Lung (tissue), 12 donors: ENCODE data around the gene DNER. TPM values are rescaled to one million over a fixed set of nuclear protein-coding genes. Genes with fewer than 3 reads are reported as not detected.

Experiments
- ATAC-seq: fragments of 200-7000 bp; cut with Tn5 transposase; one replicate; pipeline ENCODE4 v1.9.1; 2020; ENCODE audit warnings: moderate number of reproducible peaks; ENCODE audit not compliant: insufficient read depth, low FRiP score
- DNase-seq, 3 donors: peaks; one replicate each; pipeline ENCODE4 v3.0.0-alpha.2; 2013 to 2017
- H3K27ac ChIP-seq, 2 donors: one replicate each; pipeline ENCODE4 v1.5.1; 2013; ENCODE audit warnings: mild to moderate bottlenecking in 2 of 2, moderate library complexity in 2 of 2, control low read depth in 1 of 2, inconsistent platforms in 1 of 2, low read depth in 1 of 2, low read length in 1 of 2
- H3K27me3 ChIP-seq, 3 donors: one replicate each; pipeline ENCODE4 v1.5.1; 2013; ENCODE audit warnings: low read length in 2 of 3; ENCODE audit not compliant: control insufficient read depth in 3 of 3, insufficient read depth in 3 of 3
- H3K36me3 ChIP-seq, 4 donors: one replicate each; pipeline ENCODE4 v1.5.1; 2013; ENCODE audit warnings: low read length in 4 of 4, mild to moderate bottlenecking in 1 of 4, moderate library complexity in 1 of 4; ENCODE audit not compliant: control insufficient read depth in 4 of 4, insufficient read depth in 4 of 4
- H3K4me1 ChIP-seq, 5 donors: one replicate each; pipeline ENCODE4 v1.5.1; 2013; ENCODE audit warnings: low read length in 5 of 5, mild to moderate bottlenecking in 2 of 5, moderate library complexity in 1 of 5; ENCODE audit not compliant: control insufficient read depth in 5 of 5, insufficient read depth in 5 of 5
- H3K4me3 ChIP-seq: one replicate; pipeline ENCODE4 v1.5.1; 2013; ENCODE audit warnings: mild to moderate bottlenecking, control low read depth, moderate library complexity
- H3K9ac ChIP-seq, 2 donors: one replicate each; pipeline ENCODE4 v1.5.1; 2013; ENCODE audit warnings: low read length in 2 of 2, control low read depth in 1 of 2; ENCODE audit not compliant: insufficient read depth in 1 of 2
- H3K9me3 ChIP-seq, 4 donors: one replicate each; pipeline ENCODE4 v1.5.1; 2013; ENCODE audit warnings: low read length in 3 of 4, mild to moderate bottlenecking in 1 of 4, moderate library complexity in 1 of 4; ENCODE audit not compliant: control insufficient read depth in 4 of 4, insufficient read depth in 3 of 4
- CTCF ChIP-seq: IDR thresholded peaks from 2 replicates; pipeline ENCODE4 v1.5.1; 2012; ENCODE audit warnings: mild to moderate bottlenecking; ENCODE audit errors: control extremely low read depth, extremely low read depth
- WGBS, 2 donors: extraction: QIAGEN DNeasy Blood & Tissue Kit; methylation state at CpG; one replicate each; pipeline ENCODE4 v1.1.7; 2013; 5-methylcytosine and 5-hydroxymethylcytosine counted together
- polyA plus RNA-seq, 2 donors: library from polyadenylated mRNA; stranded (reverse); fragments of 200-250 nt; gene quantifications; one replicate each; pipeline ENCODE4 v1.2.1, GENCODE V29; 2013
- total RNA-seq, 2 donors: library from RNA; depleted of rRNA in 1 of 2; stranded (reverse); fragments of >200 nt in 1 of 2; gene quantifications; one replicate each; pipeline ENCODE4 v1.2.1, GENCODE V29; 2014 to 2021
- donor health status: control.
- donor health status: control.
- donor health status: Bipolar disorder and iron deficiency.
- donor health status: healthy.
- donor health status: DM: yes; HTN: yes; CAD: no.

DNER gene
- total and polyA plus RNA-seq, 4 donors, result 0.63 to 5.8 (median 3.3) TPM

DNA sequence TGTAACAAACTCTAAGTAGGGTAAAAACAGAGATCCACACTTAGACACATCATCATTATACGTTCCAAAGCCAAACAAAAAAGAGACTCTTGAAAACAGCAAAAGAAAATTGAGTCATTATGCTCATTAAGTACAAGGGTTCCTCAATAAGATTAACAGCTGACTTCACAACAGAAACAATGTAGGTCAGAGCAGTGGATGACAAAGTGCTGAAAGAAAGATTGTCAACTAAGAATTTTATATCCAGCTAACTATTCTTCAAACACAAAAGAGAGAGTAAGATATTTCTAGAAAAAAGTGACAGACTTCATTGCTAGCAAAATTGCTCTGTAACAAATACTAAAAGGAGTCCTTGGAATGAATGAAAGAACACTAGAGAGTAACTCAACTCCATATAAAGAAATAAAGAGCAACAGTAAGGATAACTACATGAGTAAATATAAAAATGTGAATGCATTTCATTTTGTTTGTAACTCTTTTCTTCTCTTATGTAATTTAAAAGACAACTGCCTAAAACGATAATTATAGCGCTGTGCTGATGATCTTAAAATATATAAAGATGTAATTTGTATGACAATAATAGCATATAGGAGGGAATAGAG is 23.8 kb upstream of the DNER start:
- no peak for TF ChIP-seq CTCF
- Histone ChIP-seq H3K9ac (no peak overlapping the region), H3K27me3 (no peaks in the 10 kb centered on the region), H3K4me1 (no peaks in the 10 kb centered on the region), H3K4me3 (no peak overlapping the region), H3K36me3 (no peaks in the 10 kb centered on the region), H3K9me3 (peaks cover 0 to 15% (median 5%) of the 10 kb centered on the region in 4 donors), H3K27ac (no peak overlapping the region)
- 88 to 91% methylated on average over 3 of the region's 3 CpGs for WGBS, 2 donors
- DNase-seq (no peak), ATAC-seq (no peak)

DNA sequence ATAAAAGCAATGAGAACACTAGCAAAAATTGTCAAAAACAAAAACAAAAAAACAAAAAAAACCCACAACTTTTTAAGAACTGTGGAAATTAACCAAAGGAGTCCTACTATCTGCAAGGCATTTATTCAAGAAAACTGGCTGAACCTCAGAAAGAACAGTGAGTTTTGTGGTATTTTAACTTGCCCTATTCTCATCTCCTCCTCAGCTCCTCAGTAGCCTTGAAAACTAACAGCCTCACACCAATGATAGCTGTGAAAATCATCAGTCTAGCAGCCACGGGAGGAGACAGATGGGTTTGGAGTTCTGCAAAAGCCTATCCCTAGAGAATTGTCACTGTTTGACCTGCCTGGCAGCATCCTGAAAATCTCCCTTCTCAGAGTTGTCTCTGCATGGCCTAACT is 20.1 kb upstream of the DNER start:
- no peak for TF ChIP-seq CTCF
- H3K9me3 ChIP-seq, result peaks cover 0 to 10% (median 5%) of the 10 kb centered on the region in 4 donors
- WGBS, 2 donors, result 69 to 74% methylated on average over 1 of the region's 1 CpG
- H3K27ac ChIP-seq, result no peak overlapping the region
- H3K27me3 ChIP-seq, result no peaks in the 10 kb centered on the region
- DNase-seq (no peak), ATAC-seq (no peak)
- H3K4me3 ChIP-seq, result no peak overlapping the region
- H3K9ac ChIP-seq, result no peak overlapping the region
- H3K4me1 ChIP-seq, result peaks cover 0 to 2% (median 0%) of the 10 kb centered on the region in 5 donors
- H3K36me3 ChIP-seq, result no peaks in the 10 kb centered on the region

GRCh38 chr2:229733611-229734245 is 19.4 kb upstream of the DNER start:
- Histone ChIP-seq H3K27me3 (no peaks in the 10 kb centered on the region), H3K27ac (no peak overlapping the region), H3K4me3 (no peak overlapping the region), H3K9ac (no peak overlapping the region), H3K36me3 (no peaks in the 10 kb centered on the region), H3K9me3 (peaks cover 0 to 10% (median 5%) of the 10 kb centered on the region in 4 donors), H3K4me1 (peaks cover 0 to 2% (median 0%) of the 10 kb centered on the region in 5 donors)
- 67 to 71% methylated on average over 6 of the region's 6 CpGs for WGBS, 2 donors
- no peak for ATAC-seq
- TF ChIP-seq CTCF, result no peak
- no peak for DNase-seq
